Right lobe of liver (tissue), 4 donors: ENCODE results near the gene CES2.

Experiments used
- CTCF ChIP-seq, 4 donors: fragments of 200-600 bp in 3 of 4; fragments of 450-650 bp in 1 of 4; IDR thresholded peaks; one replicate each; pipeline versions ENCODE4 v1.5.1 to v1.8.0; 2016 to 2022; ENCODE audit warnings: antibody characterized with exemption in 4 of 4, mild to moderate bottlenecking in 2 of 4
- POLR2A ChIP-seq: fragments of 450-650 bp; IDR thresholded peaks from one replicate; pipeline ENCODE4 v1.6.1; 2017; ENCODE audit warnings: antibody characterized with exemption, mild to moderate bottlenecking
- donor health status: DM: no; HTN: no; CAD: no.
- donor health status: DM: no; HTN: no; CAD: no.
- donor health status: DM: no; HTN: yes; CAD: no.

- TF ChIP-seq CTCF (IDR thresholded peaks at IDR 0.05) (no peak), POLR2A (no peak)
Observed at GRCh38 chr16:66904846-66905632, 30.3 kb upstream of the CES2 start.
